Stimulated activated CD8-positive, alpha-beta memory T cell treated with anti-CD3 and anti-CD28 coated beads, Interleukin-4, amount 100 ng/mL, for 4 hours (primary cell): ENCODE results near the gene PBX2.
A peak's percentile ranks its signal among the peaks of the same experiment; 100 is the strongest.
"Not testable (repeated sequence)": the region's sequence is repeated elsewhere in the genome, so short reads cannot be mapped to it uniquely, and the experiment has no call there.

Experiments used
- DNase-seq, 2 donors: peaks; one replicate each; pipeline ENCODE4 v3.0.0-alpha.2; 2020; ENCODE audit warnings: low read depth in 2 of 2, low spot score in 1 of 2

The PBX2 gene

DNA sequence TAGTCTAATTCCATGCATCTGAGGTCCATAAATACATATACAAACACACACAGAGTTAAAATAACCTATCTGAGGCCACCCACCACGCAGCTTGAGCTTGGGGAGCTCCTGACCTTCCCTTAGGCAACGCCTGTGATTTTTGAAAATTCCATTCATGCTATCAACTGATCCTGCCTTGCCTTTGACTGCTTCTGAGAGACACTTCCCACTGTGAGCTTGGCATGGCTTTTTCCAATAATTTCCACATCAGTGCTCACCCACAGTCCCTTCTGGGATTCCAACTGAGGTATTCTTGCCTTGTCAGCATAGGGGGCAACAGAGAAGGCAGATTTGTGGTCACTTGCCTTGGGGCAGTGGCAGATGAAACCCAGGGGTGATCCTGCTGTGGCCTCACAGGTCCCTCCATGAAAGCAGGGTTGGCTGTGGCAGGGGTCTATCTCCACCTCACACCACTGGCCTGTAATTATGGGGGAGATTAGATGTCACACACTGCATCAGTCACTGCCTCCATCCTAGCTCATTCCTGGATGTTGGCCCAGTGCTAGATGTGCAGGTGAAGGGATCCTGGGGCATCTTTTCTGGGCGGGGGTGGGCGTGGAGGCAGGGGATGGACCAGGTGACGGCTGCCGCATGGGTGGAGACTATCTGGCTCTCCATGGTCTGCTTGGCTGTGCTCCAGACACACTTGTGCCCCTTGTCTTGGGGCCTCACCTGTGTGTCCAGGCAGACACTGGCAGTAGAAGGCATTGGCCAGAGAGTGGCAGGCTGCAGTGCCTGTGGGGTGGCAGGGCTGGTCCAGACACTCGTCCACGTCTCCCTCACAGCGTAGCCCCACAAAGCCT is 13.6 kb upstream of the PBX2 start:
- DNase-seq: no peak

DNA sequence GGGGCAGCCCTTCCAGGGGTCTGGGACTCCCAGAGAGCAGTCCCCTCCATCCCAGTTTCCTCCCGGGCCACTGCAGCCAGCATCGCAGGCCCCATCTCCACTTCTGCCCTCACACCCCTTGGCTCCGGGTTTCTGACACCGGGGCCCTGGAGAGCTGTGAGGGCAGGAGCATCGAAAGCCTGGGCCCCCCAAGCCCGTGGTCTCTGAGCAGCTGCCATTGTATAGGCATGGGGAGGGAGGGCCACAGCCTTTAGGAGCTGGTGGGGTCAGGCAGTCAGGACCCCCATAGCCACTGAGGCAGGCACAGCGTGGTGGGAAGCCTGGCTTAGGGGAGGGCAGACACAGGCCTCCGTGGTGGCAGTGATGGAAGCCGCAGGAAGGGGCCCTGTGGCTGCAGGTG is 12.2 kb upstream of the PBX2 start:
- no peak for DNase-seq

DNA sequence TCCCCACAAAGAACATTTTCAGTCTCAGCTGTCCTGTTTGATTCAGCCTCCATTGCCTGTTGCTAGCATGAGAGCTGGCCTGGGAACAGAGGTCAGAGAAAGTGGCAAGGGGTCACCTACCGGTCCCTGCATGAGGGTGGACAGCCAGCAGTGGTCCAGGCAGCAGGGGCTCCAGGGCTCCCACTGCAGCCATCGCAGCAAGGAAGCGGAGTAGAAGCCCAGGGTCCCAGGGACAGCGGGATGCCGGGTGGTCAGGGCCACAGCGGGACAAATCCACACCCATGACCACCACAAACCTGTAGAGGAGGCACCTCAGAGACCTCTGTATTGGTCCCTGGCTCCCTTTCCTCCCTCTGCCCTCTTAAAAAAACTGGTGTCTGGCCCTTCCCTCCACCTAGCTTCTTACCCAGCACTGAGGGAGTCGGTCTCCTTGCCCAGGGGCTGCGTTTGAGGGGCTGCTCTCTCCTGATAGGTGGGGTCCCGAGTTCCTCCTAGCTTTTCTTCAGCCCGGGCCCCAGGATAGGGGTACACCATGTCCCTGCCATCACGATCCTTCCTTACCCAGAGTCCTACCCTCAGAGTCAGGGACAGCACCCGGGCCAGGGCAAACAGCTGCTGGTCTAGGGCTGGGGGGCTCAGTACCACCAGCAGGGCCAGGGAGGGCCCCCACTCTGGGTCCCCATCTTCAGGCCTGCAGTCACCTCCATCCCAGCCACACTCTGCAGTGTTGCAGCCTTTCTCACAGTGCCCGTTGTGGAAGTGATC is 10.9 kb upstream of the PBX2 start:
- DNase-seq: no peak

DNA sequence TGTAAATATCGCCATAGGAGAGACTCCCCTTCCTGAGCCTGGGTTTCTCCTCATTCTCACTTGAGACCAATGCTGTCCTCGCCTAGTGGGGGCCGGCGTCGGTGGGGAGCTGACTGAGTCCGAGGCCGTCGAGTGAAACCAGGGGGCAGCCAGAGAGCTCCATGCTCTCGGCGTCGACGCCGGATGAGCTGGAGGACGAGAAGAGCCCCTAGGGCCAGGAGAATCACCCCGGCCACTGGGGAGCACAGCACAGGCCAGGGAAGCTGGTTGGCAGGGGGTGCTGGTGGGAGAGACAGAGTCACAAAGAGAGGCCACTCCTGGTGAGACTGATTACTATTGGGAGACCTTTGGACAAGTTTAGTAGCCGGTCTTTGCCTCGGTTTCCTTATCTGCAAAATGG is 8.9 kb upstream of the PBX2 start:
- DNase-seq: no peak

DNA sequence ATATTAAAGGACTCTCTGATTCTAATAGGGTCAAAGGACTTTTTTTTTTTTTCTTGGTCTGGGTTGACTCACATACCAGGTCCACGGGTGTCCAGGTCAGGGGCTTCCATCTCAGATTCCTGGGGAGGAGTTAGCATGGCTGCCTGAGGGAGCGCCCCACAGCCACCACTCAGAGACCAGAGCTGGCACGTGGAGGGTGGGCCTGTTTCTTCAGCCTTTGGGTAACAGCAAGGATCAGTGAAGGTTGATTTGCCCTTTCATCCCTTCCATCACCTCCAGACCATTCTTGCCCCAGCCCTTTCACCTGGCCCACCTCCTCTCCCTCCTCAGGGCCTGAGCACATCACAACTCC is 8.3 kb upstream of the PBX2 start:
- no peak for DNase-seq

DNA sequence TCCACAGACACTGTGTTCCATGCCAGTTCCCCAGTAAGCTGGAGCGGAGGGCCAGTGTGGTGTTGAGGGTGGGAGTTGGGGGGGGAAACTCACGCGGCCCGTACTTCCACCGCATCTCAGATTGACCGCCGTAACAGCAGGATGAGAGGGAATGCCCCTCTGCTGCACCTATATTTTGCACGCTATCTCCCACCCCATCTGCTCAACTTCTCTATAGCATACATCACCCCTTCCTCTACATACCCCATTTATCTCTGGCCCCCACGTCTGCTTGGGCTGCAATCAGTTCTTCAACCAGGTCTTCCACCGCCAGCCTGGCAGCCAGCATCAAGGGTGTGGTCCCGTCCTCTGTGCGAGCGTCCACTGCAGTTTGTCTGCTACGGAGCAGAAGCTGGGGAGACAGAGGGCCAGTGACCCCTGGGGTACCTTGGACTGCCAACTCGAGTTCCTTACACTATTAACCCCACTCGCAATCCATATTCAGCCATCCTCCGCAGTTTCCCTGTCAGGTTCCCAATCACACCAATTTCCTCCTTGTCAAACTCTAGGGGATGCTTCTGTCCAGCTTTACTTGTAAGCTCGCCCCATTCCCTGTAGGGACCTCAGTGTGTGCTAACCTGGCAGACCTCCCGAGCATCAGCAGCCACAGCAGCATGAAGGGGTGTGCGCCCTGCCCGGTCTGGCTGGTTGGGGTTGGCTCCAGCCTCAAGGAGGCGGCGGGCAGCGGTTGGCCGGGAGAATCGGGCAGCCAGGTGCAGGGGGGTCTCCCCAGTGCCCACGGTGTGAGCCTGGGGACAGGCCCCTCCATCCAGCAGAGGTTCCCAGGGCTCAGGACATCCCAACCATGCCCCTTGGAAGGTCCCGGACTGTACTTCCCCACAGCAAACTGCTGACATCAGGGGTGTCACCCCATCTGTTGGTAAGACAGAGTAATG is 6.9 kb upstream of the PBX2 start:
- no peak for DNase-seq

DNA sequence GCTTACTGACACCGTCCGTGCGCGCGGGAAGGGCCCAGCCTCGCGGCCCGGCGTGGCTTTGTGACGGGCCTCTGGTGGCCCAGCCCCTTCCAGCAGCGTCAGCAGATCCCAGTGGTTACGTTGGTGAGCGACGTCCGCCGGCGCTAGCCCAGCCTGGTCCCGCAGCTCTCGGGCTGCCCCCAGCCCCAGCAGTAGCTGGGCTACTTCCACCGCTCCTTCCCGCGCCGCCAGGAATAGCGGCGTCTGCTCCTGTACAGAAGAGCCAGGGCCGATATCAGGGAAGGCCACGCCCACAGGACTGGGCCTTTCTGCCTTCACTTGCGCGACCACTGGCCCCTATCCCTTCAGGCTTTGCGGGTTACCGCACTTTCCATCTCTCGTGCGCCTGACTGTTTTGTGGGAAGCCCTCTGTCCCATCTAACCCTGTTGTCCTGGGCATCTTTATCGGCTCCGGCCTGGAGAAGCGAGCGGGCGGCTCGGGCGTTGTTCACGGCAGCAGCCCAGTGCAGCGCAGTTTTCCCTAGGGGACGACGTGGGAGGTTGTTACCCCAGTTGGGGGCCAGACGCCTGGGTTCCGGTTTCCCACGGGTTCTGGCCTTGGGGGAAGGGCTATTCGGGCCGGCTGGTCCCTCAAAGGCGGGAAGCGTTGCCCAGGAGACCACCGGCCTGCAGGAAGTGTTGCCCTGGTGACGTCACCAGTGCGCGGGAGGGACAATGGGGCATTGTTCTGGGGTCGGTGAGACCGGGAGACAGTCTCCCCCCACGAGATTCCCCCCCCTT is 6.1 kb upstream of the PBX2 start:
- DNase-seq: peak in 1 of 2 donors; percentile 41

DNA sequence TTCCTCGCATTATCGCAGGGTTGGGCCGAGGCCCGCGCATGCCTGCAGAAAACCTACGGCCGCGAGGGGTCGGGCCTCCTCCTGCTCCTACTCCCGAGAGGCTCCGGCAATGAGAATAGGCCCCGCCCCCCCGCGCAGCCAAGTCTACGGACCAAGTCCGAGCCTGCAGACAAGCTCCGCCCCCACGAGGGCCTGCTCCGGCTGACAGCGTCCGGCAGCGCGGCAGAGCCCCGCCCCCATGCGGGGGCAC is 5.6 kb upstream of the PBX2 start:
- peak; percentile 98 to 100 for DNase-seq

DNA sequence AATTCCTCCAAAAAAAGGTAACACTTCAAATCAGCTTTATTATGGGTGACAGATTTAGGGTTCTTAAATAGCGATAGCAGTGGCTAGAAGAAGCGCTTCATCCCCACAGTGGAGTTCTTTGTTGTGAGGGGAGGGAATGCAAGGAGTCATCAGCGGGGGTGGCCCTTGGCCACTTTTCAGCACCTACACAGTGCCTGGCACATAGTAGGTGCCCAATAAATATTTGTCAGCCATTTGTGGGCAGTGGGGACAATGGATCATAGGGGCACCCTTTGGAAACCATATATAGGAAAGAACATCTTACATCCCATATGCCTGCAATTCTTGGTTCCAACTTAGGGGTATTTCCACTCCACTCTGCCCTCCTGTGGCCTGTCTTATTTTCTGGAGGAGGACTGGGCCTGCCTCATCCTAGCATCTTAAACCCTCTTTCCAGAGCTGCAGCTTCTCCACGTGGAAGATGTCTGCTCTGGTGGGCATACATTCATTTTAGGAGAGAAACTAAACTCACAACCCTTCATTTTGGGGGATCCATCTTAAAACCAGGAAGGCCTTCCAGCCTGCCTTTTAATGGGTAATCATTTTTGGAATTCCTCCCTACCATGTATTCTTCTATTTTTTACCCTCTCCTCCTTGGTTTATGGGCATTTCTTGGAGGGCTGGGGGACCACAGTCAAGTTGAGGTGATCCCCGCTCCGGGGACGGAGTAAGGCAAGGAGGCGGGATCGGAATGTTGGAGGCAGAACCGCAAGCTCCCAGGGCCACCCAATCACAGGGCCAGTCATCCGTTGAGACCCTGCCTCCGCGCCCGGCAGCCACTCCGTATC is 5.0 kb upstream of the PBX2 start:
- no peak for DNase-seq

DNA sequence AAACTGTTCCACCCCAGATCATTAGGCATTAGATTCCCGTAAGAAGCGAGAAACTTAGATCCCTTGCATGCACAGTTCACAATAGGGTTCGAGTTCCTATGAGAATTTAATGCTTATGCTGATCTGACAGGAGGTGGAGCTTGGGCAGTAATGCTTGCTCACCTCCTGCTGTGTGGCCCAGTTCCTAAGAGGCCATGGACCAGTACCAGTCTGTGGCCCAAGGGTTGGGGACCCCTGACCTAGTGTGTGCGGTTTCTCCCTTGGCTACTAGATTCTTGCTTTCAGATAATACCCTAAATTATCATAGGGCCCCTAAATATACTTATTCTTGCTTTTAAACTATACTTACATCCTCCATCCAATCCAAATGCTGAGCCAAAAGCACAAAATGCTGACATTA is 4.4 kb upstream of the PBX2 start:
- DNase-seq: no peak

DNA sequence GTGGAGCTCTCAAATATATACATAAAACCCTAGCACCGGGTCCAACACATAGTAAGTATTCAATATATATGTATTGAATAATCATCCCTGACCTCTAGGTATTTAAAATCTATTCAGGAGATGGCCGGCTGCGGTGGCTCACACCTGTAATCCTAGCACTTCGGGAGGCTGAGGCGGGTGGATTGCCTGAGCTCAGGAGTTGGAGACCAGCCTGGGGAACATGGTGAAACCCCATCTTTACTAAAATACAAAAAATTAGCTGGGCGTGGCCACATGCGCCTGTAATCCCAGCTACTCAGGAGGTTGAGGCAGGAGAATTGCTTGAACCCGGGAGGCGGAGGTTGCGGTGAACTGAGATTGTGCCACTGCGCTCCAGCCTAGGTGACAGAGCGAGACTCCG is 3.1 kb upstream of the PBX2 start:
- DNase-seq: not testable (repeated sequence)

DNA sequence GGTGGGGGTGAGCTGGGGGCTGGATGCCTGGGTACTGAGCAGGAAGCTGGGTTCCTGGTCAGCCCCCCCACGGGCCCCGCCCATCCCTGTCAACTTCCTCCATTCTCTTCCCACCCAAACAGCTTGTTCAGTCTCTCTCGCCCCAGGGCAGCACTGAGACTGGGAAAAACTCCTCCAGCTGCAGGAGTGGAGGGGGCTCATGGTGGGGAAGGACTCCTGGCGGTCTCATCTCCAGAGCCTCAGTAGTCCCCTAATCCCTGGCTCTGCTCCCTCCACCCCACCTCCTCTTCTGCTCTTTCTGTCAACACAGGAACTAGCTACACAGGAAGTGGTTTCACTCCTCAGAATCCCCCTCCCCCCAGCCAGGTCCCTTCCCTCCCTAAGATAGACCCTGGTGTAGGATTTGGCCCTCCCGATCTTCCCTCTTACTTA is 2.6 kb upstream of the PBX2 start, which contains the start of gene GPSM3:
Gene GPSM3 (minus strand): TSS at position 36 of the 432 bp plus-strand sequence. CDS start 130 bp downstream, outside the sequence.
- DNase-seq: no peak

DNA sequence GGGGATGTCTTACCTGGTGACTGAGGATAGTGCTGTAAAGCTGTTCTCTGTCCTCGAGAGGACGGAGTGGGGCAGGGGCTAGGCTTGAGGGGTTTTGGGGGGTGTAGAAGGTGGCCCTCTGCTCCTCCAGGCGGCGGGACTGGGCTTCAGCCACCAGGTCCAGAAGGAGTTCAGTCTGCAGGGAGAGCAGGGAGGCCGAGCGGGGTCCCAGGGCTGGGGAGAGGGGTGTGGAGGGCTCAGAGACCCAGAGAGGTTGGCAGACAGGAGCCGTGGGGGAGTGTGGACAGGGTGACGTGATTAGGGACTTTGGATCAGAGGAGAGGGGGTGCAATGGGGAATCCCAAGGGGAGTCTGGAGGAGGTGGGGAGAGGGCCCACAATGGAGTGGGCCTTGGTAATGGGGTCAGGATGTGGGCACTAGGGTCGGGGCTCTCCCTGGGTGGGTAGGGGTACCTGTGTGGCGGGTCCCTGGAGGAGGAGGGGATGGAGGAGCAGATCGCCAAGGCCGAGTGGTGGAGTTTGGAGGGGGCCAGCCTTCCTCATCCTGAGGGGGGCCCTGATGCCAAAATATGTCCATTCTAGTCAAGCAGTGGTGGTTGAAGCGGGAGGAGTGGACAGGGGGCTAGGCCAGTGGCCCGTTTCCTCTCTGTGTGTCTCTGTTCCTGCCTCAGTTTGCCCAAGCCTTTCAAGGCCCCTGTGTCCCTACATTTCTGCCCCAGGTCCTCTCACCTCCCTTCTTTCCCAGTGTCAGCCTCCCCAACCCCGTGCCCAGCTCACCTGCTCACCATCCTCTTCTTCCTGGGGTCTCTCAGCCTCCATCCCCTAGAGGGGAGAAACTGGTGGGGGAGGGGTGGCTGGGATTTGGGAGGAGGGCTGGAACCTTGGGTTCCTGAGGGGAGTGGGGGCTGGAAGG is 1.9 kb upstream of the PBX2 start:
- DNase-seq: no peak

DNA sequence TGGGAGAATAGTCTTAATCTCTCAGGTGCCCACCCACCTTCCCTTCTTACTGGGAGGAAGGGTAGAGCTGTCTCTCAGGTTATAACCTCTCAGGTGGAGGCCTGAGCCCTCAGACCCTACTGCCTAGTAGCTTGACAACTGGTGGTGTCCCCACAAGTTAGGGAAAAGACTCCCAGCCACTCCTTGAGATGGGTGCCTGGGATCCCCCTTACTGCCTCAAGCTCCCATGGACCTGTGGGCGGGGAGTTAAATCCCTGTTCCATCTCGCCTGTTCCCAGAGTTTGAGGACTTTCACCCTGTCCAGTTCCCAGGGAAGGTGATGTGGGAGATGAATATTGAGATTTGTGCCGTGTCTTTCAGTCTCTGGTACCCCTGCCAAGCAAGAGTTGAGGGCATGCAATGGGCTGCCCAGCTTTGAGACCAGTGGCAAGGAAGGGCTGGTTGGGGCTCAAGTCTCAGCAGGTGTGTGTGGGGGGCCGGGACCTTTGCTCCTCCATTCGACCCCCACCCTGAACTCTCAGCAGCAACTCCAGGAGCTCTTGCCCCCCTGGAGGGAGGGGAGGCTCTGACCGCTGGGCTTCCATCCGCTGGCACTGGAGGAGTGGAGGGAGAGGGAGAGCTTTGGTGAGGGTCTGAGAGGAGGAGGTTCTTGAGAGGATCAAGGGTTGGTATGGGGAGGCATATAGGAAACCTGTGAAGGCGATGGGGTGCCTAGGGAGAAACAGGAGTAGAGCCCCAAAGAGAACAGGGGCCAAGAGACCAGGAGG is 1.1 kb upstream of the PBX2 start:
- DNase-seq: no peak

DNA sequence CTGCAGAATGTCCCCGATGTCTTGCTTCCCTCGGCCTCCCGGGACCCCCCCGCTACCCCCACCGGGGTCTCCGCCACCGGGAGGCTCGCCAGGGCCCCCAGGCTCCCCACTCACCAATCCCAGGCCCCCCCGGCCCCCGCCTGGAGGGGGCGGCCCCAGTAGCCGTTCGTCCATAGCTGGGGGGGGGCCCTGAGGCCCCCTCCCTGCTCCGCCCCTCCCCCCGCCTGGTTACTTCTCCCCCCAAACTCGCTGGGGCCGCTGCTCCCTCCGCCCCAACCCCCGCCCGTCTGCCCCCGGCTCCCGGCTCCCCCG is 304 bp downstream of the PBX2 start:
- no peak for DNase-seq

DNA sequence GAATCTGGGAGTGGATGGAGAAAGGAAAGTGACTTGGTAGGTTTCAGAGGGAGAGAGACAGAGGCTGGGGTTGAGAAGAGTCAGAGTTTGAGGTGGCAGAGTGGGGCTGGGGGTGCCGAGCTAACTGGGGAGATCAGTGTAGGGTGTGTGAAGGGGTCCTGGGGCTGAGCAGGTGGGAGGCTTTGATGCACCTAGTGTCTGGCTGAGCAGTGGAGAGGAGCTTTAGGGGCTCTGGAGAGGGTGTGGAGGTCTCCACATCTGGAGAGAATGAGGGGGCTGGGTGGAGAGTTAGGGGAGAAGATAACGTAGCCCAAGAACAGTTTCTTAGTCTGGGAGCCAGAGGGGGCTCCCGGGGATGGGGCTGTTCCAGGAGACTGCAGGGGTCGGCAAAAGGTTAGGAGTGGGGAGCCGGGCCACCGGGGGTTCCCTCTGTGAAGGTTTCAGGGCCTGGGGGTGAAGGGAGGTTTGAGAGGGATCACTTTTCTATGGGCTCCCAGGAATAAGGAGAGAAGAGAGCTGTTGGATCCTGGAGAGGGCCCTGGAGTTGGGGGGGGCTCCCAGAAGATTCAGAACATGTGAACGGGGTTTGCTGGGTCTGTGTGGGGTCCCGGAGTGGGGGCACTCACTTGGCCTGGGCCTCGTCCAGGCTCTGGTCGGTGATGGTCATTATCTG is 797 bp downstream of the PBX2 start:
- DNase-seq: no peak

DNA sequence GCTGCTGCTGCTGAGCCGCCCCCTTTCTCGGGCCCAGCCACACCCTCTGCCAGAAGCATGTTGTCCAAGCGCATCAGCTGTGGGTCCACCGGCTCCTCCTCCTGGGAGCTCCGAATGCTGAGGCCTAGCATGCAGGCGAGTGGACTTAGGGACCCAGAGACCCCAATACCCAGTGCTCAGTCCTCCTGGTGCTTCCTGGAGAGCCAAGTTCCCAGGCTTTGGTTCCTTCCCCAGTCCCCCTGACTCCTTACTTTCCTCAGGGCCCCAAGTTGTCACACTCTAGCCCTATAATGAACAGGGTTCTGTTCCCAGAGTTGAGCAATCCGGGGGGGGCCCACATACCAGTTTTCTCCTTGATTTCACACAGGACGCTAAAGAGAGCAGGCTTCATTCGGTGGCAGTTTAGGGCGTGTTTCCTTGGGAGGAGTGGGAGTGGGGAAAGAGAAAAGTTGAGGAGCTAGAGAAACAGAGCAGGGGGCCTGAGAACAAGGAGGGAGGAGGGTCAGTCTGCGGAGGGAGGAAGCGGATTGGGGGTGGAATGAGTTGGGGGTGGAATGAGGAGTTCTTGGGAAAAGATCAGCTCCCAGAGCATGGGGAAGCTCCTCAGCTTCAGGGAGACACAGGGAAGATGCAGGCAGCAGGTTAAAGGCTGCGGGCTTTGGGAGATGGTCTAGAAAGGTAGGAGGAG is 1.5 kb downstream of the PBX2 start:
- no peak for DNase-seq
